ENCODE data around the gene WBP4. TPM values are rescaled to one million over a fixed set of nuclear protein-coding genes. Genes with fewer than 3 reads are reported as not detected.
"Not testable (repeated sequence)": the region's sequence is repeated elsewhere in the genome, so short reads cannot be mapped to it uniquely, and the experiment has no call there.

The WBP4 gene
- total RNA-seq, 1 experiment from 2014 or later, result 16.0 TPM

GRCh38 chr13:41075485-41075884 is 14.2 kb downstream of the WBP4 start:
- POLR2A ChIA-PET, result no interaction called here
- no TSS peak for BruUV-seq (replicated peaks)
- H3K27me3 Mint-ChIP-seq (ENCODE audit: insufficient read depth, unreplicated experiment), result no peaks in the 10 kb centered on the region
- TF ChIP-seq CTCF (IDR thresholded peaks at IDR 0.05; ENCODE audit: unreplicated experiment), result no peak
- DNase-seq (ENCODE audit: unreplicated experiment), result no peak
- CTCF ChIA-PET, result no interaction called here
- peaks cover 90% of the 10 kb centered on the region for H3K36me3 Mint-ChIP-seq (ENCODE audit: insufficient read depth, unreplicated experiment)
- no peak overlapping the region for H3K27ac Mint-ChIP-seq (ENCODE audit: low read depth, unreplicated experiment)
- no peaks in the 10 kb centered on the region for H3K4me1 Mint-ChIP-seq (ENCODE audit: insufficient read depth, unreplicated experiment)
- no peaks in the 10 kb centered on the region for H3K9me3 Mint-ChIP-seq (ENCODE audit: unreplicated experiment)
- intact Hi-C loops (cut with micrococcal nuclease), result loop anchor here (1.0 to 5.0 kb wide), 3 partner anchors 121 to 577 kb away; no protein-coding TSS in a partner anchor
- H3K4me3 Mint-ChIP-seq (ENCODE audit: unreplicated experiment), result no peak overlapping the region

GRCh38 chr13:41077475-41077874 is 16.2 kb downstream of the WBP4 start:
- ChIA-PET POLR2A (interaction anchor here (0.6 kb wide), 1 partner anchor 102 kb away, joined by 3 read pairs; no protein-coding TSS in a partner anchor), CTCF (interaction anchor here (0.6 to 2.0 kb wide), 2 partner anchors 141 to 145 kb away, joined by 4 to 6 read pairs; no protein-coding TSS in a partner anchor)
- Mint-ChIP-seq H3K9me3 (ENCODE audit: unreplicated experiment) (no peaks in the 10 kb centered on the region), H3K27ac (ENCODE audit: low read depth, unreplicated experiment) (no peak overlapping the region), H3K27me3 (ENCODE audit: insufficient read depth, unreplicated experiment) (no peaks in the 10 kb centered on the region), H3K36me3 (ENCODE audit: insufficient read depth, unreplicated experiment) (peaks cover 84% of the 10 kb centered on the region), H3K4me1 (ENCODE audit: insufficient read depth, unreplicated experiment) (no peaks in the 10 kb centered on the region), H3K4me3 (ENCODE audit: unreplicated experiment) (no peak overlapping the region)
- intact Hi-C loops (cut with micrococcal nuclease), result loop anchor here (5.0 kb wide), 1 partner anchor 575 kb away; no protein-coding TSS in a partner anchor
- DNase-seq (ENCODE audit: unreplicated experiment), result no peak
- BruUV-seq (replicated peaks), result no TSS peak
- TF ChIP-seq CTCF (IDR thresholded peaks at IDR 0.05; ENCODE audit: unreplicated experiment), result no peak

GRCh38 chr13:41079725-41080124 is 18.4 kb downstream of the WBP4 start:
- Mint-ChIP-seq H3K27ac (ENCODE audit: low read depth, unreplicated experiment) (no peak overlapping the region), H3K36me3 (ENCODE audit: insufficient read depth, unreplicated experiment) (peaks cover 76% of the 10 kb centered on the region), H3K4me1 (ENCODE audit: insufficient read depth, unreplicated experiment) (no peaks in the 10 kb centered on the region), H3K27me3 (ENCODE audit: insufficient read depth, unreplicated experiment) (no peaks in the 10 kb centered on the region), H3K9me3 (ENCODE audit: unreplicated experiment) (no peaks in the 10 kb centered on the region), H3K4me3 (ENCODE audit: unreplicated experiment) (no peak overlapping the region)
- ChIA-PET CTCF (interaction anchor here (0.5 kb wide), 1 partner anchor 8 kb away, joined by 4 read pairs; no protein-coding TSS in a partner anchor), POLR2A (no interaction called here)
- no peak for TF ChIP-seq CTCF (IDR thresholded peaks at IDR 0.05; ENCODE audit: unreplicated experiment)
- intact Hi-C loops (cut with micrococcal nuclease), result loop anchor here (5.0 kb wide), 1 partner anchor 573 kb away; no protein-coding TSS in a partner anchor
- no TSS peak for BruUV-seq (replicated peaks)
- DNase-seq (ENCODE audit: unreplicated experiment), result no peak

GRCh38 chr13:41085961-41086585 is 24.8 kb downstream of the WBP4 start:
- TF ChIP-seq CTCF (IDR thresholded peaks at IDR 0.05; ENCODE audit: unreplicated experiment), result no peak
- Mint-ChIP-seq H3K4me3 (ENCODE audit: unreplicated experiment) (no peak overlapping the region), H3K9me3 (ENCODE audit: unreplicated experiment) (no peaks in the 10 kb centered on the region), H3K27ac (ENCODE audit: low read depth, unreplicated experiment) (no peak overlapping the region), H3K27me3 (ENCODE audit: insufficient read depth, unreplicated experiment) (no peaks in the 10 kb centered on the region), H3K4me1 (ENCODE audit: insufficient read depth, unreplicated experiment) (no peaks in the 10 kb centered on the region), H3K36me3 (ENCODE audit: insufficient read depth, unreplicated experiment) (peaks cover 16% of the 10 kb centered on the region)
- no TSS peak for BruUV-seq (replicated peaks)
- POLR2A ChIA-PET, result interaction anchor here (1.0 kb wide), 1 partner anchor 51 kb away, joined by 3 read pairs; no protein-coding TSS in a partner anchor
- DNase-seq (ENCODE audit: unreplicated experiment), result no peak
- intact Hi-C loops (cut with micrococcal nuclease), result no loop called here
- CTCF ChIA-PET, result interaction anchor here (0.5 to 1.1 kb wide), 3 partner anchors 13 to 1401 kb away, joined by 3 to 4 read pairs (median 3); no protein-coding TSS in a partner anchor

- H3K9me3 Mint-ChIP-seq (ENCODE audit: unreplicated experiment); intact Hi-C loops (cut with micrococcal nuclease); H3K4me3 Mint-ChIP-seq (ENCODE audit: unreplicated experiment); POLR2A ChIA-PET; BruUV-seq (replicated peaks); DNase-seq (ENCODE audit: unreplicated experiment); H3K27me3 Mint-ChIP-seq (ENCODE audit: insufficient read depth, unreplicated experiment); H3K27ac Mint-ChIP-seq (ENCODE audit: low read depth, unreplicated experiment); H3K4me1 Mint-ChIP-seq (ENCODE audit: insufficient read depth, unreplicated experiment); H3K36me3 Mint-ChIP-seq (ENCODE audit: insufficient read depth, unreplicated experiment): not testable (repeated sequence)
- CTCF ChIA-PET, result interaction anchor here (1.0 kb wide), 1 partner anchor 12 kb away, joined by 3 read pairs; no protein-coding TSS in a partner anchor
These were observed 34.4 kb downstream of the WBP4 start for GRCh38 chr13:41095681-41096080.

All from MCF 10A (cell line).